Mesenteric fat pad (tissue), 1 donor: ENCODE measurements around the gene ZW10. TPM values are rescaled to one million over a fixed set of nuclear protein-coding genes. Genes with fewer than 3 reads are reported as not detected.
"Not testable (repeated sequence)": the region's sequence is repeated elsewhere in the genome, so short reads cannot be mapped to it uniquely, and the experiment has no call there.

ENCODE experiments used
- DNase-seq: peaks from one replicate; pipeline ENCODE4 v3.0.0-alpha.2; 2020; ENCODE audit warnings: low spot score
- total RNA-seq: library from RNA; stranded (reverse); fragmentation: NEBNext Ultra II Directional; extraction: Animal tissue kit (Norgen Biotek cat#: 25700); gene quantifications from one replicate; pipeline ENCODE4 v1.2.1, GENCODE V29; 2021
- donor health status: DM: yes; HTN: yes; CAD: no.

Gene ZW10
- total RNA-seq, 1 donor from 2014 or later, result 13.5 TPM

DNA sequence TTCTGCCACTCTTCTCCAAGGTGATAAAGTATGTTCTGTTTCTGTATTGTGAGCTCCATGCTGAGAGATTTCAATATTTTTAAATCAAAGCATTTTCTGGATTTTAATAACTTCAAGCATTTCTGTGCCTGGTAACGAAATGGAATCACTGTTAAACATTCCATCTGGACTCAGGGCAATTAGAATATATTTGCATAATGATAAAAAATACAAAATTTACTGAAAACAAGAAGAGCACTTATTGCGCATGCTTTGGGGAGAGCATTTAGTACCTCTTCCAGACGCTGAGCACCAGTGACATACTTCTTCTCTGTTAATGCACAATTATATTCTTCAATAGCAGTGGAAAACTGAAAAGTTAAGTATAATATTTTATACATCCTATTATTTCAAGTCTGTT is 13.3 kb downstream of the ZW10 start:
- no peak for DNase-seq

DNA sequence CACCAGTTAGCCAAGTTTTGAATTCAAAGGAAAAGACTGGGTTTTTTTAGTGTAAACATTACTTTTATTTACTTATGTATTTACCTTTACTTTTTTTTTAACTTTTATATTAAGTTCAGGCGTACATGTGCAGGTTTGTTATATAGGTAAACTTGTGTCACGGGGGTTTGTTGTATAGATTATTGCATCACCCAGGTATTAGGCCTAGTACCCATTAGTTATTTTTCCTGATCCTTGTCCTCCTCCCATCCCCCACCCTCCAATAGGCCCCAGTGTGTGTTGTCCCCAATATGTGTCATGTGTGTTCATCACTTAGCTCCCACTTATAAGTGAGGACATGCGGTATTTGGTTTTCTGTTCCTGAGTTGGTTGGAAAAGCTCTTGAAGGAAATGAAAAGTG is 20.6 kb downstream of the ZW10 start:
- DNase-seq, result no peak

DNA sequence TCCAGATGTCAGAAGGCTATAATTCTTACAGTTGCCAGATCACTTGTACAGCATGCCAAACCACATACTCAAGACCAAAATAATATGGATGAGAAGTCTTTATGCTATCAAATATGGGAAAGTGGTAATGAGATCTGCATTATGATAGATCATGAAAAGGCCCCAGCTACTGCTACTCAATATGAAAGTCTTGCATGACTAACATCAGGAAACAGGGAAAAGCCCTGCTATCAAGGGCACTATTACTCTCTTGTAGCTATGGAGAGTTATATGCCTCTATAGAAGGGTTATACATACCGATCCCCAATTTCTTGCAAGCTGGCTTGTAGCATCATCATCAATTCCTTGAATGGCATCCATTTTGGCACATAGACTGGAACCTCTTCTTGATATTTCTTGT is 37.2 kb downstream of the ZW10 start:
- DNase-seq, result no peak

DNA sequence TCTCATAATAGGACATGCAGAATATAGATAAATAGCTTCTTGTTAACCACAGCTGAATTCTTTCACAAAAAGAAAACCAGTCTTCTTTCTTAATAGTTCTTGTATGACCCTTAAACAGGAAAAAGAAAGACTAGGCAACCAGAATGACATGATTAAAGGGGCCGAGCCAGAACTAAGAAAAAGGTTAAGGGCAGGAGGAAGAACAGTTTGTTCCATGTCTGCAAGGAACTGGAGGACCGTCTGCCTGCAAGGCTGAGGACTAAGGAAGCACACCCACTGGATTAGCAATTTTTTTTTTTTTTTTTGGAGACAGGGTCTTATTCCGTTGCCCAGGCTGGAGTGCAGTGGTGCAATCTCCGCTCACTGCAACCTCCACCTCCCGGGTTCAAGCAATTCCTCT is 41.4 kb downstream of the ZW10 start:
- no peak for DNase-seq

DNA sequence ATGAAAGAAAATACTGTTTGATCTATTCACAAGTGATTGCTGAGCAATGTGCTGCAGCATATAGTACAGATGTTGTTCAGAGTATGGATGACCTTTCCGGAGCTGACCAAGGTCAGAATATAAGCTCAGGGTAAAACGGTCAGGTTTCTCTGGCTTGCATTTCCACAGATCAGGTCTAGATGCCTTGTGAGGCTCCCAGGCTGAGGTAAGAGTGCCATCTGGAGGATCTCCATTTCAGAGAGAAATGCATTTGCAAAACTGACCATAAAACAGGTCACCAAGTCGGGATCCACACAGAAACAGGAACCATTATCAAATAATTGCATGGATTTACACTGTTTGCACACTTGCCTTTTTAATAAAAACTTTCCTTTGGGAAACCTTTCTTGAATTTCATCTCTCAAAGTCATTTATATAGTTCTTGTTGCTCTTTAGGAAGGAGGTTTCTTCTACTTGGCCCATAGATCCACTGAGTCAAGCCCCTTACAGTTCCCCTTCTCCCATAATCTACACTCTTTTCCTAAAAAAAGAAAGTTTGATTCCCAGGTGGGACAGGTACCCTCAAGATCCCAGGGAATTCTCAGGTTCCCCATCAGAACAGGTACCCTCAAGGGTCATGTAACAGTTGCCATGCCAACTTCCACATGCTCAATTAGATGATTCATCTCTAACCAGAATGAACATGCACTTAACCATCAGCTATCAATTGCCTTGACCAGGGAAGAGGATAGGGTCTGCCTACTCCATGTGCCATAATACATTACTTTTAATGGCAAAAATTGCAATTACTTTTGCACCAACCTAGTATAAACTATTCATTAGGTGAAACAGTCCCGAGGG is 42.4 kb downstream of the ZW10 start:
- no peak for DNase-seq

DNA sequence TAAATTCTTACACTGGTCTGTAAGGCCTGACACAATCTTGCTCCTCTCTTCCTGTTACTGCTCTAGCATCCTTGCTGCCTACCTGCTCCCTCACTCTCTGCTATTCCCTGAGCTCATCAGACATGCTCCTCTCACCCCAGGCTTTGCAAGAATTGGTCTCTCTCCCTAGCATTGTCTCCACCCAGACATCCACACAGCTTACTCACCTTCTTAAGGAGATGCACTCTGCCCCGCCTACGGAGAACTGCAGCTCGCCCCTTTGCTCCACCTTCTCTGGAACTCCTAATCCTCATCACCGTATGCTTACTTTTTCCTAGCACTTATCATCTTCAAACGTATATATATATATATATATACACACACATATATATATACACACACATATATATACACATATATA is 44.0 kb downstream of the ZW10 start:
- no peak for DNase-seq

DNA sequence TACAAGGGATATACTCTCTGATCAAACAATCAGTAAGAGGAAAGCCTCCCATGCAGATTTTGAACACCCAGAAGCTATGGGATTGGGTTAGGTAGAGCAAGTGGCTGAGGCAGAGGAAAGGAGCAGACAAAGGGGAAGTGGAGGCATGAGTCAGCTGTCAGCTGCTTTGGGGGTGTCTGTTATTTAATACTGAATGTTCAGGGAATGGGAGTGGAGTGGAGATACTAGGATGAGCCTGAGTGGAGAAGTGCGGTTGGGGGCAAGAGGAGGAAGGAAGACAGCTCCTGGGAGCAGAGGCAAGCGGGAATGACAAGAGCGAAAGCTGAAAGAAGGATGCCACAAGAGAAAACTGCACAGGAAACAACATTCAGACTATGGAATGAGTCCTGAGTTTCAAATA is 44.7 kb downstream of the ZW10 start:
- no peak for DNase-seq

DNA sequence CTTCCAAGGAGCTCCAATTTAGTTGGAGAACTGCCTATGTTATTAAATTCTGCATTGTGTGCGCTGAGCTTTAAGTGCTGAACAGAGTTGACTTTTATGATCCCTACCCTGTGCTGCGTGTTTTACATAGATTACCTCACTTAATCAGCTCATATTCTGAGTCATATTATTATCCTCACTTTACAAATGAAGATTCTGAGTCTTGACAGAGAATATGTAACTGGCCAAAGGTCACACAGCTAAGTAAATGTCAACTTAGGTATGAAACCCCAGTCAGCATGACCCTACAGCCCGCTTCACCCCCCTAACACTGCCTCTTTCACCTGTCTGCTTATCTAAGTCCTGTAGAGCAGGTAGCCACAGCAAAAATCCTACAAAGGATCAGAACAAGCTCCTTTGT is 47.6 kb downstream of the ZW10 start:
- no peak for DNase-seq

DNA sequence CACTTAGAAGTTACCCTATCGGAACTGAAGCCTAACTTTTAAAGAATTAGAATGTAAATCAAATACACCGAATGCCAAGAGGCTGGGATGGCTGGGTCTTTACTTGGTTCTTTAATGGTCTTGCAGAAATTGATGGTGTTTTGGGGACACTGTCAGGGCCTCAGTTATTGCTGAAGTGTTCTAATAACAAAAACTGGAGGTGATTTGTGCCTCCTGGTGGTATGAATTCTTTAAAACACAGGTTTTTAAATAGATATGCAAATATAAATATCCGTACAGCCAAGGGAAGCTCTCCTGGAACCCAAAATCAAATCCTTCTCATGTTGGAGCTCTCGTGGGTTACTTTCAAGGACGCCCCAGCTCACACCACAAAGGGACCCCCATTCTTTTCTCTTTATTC is 48.1 kb downstream of the ZW10 start:
- DNase-seq, result no peak

DNA sequence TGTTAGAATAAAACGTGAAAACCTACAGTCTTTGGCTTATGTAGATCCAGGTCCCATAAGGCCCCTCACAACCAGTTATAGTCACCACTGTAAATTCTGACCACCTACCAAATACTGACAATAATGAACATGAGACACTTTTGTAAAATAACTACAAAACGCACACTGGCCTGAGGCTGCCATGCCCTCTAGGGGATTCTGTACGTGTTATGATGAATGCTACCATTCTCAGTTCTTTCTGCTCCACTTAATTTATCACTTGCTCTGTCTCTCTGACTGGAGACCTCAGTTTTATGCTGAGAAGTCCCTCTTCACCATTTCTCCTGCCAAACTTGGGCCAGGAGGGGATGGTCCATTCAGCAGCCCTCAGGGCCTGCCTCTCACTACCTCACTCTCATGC is 48.7 kb downstream of the ZW10 start:
- DNase-seq, result no peak

DNA sequence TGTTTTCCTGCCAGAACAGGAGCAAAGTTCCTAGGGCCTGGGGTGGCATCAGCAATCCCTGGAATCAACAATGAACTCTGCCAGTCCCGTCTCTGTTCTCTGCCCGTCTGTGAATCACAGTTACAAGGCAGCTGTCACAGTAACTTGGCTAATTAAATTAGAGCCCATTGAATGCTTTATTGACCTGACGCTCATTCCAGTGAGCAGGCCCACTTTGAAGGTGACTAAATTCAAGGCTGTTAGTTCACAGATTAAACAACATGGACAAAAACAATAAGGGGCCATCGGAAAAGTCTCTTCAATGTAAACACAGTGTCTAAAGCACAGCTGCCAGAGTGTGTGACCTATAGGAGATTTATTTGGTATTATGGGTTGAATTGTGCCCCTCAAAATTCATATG is 49.7 kb downstream of the ZW10 start:
- no peak for DNase-seq

DNA sequence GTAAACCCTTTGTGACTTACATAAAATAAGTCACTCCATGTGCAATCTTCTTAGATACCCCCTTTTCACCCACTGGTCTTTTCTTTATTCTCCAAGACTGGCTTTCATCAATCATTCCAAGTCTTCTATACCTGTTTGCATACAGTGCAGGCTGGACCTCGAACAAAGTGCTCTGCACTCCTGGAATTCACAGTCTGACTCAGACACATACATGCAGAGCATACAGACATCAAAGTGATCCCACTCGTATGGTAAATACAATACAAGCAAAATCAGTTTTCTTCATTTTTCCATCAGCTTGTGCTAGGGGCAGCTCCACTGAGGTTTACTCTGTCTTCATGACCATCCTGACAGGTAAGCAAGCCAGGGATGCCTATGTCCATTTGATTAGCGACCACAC is 50.6 kb downstream of the ZW10 start:
- DNase-seq, result no peak

DNA sequence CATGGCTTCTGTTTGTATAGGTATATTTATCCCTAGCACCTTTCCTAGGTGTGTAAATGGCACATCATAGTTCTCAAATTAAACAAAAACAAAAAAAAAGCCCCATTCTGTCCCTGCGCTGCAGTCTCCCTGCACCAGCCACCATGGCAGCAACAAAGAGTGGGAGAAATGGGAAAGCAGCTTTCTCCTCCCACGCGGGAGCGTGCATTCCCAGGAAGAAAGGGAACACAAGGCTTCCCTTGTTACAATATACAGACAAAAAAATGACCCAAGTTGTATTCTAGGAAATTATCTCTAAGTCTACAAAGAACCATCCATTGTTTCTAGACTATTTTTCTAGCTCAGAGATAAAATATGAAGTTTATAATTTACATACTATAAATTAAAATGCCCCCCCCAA is 51.3 kb downstream of the ZW10 start:
- DNase-seq, result no peak

DNA sequence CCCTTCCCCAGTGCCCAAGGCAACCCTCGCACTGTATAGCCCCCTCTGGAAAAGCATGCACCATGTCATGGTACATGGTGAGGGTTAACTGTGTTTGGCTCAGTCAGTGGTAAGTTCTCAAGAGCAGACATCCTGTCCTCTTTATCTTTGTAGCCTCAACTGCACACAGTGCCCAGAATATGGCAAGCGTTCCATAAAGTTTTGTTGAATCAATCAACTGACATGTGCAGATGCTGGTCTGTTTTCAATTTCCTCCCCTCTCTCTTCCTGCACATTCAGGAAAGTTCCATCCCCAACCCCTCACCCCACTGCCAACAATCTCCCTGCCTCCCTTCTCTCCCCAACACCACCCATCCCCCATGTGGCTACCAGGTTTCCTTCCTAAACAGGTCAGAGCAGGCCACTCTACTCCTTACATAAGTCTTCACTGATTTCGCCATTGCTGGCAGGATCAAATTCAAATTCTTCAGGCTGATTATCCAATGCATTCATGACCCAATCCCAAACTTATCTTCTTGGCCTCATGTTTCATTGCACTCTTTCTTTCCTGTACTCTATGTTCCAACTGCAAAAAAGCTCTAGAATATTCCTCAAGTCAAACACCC is 51.9 kb downstream of the ZW10 start:
- no peak for DNase-seq

DNA sequence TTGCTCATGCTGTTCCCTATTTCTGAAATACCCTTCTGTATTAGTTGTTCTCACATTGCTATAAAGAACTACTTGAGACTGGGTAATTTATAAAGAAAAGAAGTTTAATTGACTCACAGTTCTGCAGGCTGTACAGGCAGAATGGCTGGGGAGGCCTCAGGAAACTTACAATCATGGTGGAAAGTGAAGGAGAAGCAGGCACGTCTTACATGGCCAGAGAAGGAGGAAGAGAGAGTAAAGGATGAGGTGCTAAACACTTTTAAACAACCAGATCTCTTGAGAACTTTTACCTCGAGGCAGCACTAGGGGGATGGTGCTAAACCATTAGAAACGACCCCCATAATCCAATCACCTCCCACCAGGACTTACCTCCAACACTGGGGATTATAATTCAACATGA is 53.0 kb downstream of the ZW10 start:
- DNase-seq, result not testable (repeated sequence)

DNA sequence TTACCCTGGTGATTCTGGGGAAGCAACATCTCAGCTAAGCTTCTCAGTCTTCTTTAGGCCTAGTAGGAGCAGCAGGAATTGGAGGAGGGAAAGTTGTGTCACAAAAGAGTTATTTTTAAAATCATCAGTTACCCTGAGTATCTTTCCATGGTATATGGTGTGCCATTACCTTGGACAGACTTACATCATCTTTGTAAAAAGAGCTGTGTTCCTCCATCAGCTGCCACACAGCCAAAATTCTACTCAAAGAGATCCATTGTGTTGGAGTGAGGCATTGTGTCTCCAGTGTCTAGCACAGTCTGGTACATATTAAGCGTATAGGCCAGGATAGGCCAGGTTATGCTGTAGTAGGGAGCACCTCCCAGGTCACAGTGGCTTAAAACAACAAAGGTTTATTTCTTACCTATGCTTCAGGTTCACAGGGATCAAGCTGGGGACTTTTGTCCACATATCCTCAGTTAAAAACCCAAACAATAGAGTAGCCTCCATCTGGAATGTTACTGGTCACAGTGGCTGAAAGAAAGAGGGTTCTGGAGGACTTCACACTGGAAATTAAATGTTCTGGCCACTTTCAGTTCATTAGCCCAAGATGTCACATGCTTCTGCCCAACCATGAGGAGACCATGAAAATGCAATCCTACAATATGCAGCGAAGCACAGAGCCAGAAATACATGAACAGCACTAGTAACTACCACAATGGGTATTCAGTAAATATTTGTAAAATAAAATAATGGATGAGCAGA is 57.4 kb downstream of the ZW10 start:
- DNase-seq, result no peak

DNA sequence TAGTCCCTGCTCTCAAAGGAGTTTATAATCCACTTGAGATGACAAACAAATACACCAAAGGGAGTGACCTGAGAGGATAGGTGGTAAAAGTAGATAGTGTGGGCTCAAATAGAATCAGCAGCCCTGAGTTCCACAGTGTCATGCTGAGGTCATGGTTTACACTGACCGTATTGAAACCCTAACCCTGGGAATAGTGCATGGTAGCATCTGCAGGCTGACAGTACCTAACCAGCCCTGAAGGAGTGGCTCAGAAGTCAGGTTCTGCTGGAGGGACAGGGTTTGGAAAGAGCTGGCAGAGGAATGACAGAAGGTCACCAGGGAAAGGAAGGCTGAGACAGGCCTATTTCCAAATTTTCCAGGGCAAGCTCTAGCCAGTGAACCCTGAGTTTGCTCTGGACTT is 58.2 kb downstream of the ZW10 start:
- no peak for DNase-seq

DNA sequence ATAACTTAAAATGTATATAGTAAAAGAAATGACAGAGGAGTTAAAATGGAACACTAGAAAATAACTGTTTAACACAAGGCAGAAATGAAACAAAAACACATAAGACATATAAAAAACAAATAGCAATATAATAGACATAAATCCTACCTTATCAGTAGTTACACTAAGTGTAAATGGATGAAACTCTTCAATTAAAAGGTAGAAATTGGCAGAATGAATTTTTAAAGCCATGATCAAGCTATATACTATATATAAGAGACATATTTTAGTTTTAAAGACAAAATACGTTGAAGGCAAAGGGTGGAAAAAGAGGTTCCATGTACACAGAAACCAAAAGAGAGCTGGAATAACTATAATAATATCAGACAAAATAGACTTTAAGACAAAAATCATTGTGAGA is 62.5 kb downstream of the ZW10 start:
- DNase-seq, result no peak

DNA sequence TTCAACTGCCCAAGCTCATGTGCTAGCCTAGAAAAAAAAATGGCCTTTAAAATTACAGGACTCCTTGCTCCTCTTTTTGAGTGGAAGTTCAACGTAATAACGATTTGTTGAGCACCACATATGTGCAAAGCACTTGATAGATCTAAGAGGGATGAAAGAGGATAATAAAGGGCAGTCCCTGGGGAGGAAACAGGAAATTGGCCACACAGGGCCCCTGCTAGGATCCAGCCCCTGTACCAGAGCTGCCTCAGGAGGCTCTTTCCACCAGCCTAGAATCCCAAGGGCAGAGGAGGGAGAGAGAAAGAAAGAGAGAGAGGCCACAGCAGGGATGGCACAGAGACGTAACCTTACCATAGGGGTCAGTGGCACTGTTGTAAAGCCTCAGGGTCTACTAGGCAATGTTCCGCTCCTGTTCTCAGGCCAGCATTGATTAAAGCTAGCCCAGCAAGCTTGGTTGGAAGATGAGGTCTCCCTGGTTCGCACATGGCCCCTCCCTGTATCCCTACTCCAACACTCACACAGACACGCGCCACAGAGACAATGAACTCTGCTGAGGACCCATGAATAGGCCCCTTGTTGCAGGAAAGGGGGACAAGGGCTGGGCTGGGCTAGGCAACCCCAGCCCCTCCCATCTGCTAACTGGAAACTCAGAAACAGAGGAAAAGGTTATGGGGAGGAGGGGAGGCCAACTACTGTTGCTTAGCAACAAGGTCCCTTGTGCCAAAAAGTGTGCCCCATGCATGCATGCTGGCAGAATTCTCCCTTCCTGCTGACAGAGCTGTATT is 67.4 kb downstream of the ZW10 start, which contains the start of gene TMPRSS5:
TSS of gene TMPRSS5 (minus strand) at position 438 of the 785 bp plus-strand sequence. CDS start at position 354, 84 bp downstream.
- no peak for DNase-seq

DNA sequence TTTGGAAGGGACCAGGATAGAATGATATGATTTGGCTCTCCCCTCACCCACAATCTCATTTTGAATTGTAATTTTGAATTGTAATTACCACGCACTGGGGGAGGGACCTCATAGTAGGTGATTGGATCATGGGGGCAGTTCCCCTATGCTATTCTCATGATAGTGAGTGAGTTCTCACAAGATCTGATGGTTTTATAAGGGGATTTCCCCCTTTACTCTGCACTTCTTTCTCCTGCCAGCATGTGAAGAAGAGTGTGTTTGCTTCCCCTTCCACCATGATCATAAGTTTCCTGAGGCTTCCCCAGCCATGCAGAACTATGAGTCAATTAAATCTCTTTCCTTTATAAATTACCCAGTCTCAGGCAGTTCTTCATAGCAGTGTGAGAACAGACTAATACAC is 69.9 kb downstream of the ZW10 start:
- DNase-seq, result not testable (repeated sequence)

DNA sequence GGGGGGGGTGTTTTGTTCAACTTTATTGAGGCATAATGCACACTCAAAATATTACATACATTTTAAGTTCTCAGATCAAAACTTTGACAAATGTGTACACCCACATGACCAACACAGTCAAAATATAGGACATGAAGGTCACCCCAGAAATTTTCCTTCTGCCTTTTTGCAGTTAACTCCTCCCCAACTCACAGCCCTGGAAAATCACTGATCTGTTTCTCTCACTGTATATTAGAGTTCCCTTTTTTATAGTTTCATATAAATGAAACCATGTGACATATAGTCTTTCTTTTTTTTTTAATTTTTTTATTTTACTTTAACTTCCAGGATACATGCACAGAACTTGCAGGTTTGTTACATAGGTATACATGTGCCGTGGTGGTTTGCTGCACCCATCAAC is 72.0 kb downstream of the ZW10 start:
- DNase-seq, result no peak

DNA sequence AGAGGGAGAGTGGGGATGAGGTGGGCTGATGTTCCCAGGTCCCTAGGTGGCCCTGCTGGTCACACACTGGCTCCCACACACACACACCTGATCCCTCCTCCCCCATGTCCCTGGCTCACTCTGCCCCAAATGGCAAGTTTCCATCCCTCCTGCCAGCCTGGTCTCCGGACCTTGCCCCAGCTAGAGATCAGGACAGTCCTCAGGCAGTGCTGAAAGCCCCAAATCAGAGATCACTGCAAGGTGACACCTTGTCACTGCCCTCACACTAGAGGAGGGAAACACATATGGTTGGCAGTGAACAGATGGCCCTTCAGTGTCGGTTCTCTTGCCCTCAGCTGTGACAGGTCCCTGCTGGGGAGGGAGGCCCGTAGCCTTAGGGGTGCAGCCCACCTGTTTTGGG is 75.0 kb downstream of the ZW10 start:
- no peak for DNase-seq
